NCI-H748 (cell line): Measurements from ENCODE around the gene RIOK2.

ENCODE experiments used
- DNase-seq: peaks from one replicate; lab custom pipeline; 2025; ENCODE audit not compliant: unreplicated experiment; lab: John Stamatoyannopoulos, UW

RIOK2 gene

DNA sequence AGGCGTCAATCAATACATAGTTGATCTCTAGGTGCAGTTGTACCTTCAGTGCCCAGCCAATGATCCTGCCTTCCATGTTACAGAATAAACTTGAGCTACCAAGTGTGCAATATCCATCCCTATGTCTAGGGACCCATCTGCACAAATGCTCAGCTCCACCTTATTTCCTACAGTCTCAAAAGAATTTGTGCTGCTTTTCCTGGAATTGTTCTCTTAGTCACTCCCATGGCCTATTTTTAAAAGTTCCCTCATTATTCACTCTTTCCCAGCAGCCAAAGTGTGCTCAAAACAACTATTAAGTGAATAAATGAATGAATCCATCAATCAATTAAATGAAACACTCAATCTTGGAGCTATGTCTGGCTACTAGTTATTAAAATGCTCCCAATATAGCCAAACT, 55.3 kb downstream of the RIOK2 start:
- DNase-seq, result no peak

GRCh38 chr5:97125125-97125683, 57.8 kb downstream of the RIOK2 start:
- DNase-seq, result no peak

DNA sequence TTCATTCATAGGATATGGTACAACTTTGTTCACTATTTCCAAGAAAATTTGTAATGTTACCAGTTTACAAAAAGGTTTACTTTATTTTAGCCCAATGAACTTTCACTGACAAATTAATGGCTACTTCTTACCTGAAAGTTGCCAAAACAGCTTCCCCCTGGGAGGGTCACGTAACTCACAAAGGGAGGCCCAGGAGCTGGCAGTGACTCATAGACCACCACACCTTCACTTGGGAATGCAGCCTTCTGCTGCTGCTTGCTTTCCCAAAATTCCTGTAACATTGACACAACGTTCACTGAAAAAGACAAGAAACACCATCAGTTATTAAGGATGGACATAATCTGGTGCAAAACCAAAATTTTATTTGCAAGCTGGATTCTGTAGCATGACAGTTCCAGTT, 58.7 kb downstream of the RIOK2 start:
- DNase-seq, result no peak

- DNase-seq, result no peak
These were observed 61.2 kb downstream of the RIOK2 start for GRCh38 chr5:97121848-97122247.

- DNase-seq, result no peak
These were observed 62.9 kb downstream of the RIOK2 start for GRCh38 chr5:97120195-97120594.

GRCh38 chr5:97119007-97119390, 64.0 kb downstream of the RIOK2 start:
- DNase-seq, result no peak

GRCh38 chr5:97118261-97119006, 64.6 kb downstream of the RIOK2 start:
- no peak for DNase-seq

DNA sequence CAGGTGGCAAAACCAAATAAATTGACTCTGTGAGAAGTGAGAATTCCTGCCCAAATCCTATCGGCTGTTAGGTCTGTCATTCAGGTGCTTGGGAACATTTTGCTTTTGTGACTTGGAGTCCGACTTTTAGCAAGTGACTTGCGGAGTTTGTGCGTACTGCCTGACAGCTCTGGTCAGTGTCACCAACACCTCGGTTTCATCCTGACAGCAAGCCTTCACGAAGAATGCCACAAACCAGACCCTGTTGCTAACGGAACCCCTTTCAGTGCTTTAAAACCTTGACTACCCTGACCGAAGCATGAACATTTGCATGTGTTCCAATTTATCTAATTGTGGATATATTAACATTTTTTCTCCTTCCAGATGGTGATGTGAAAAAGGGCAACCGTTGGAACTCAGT, 67.1 kb downstream of the RIOK2 start:
- DNase-seq, result no peak

- DNase-seq, result no peak
These were observed 70.8 kb downstream of the RIOK2 start for GRCh38 chr5:97112230-97112629.

DNA sequence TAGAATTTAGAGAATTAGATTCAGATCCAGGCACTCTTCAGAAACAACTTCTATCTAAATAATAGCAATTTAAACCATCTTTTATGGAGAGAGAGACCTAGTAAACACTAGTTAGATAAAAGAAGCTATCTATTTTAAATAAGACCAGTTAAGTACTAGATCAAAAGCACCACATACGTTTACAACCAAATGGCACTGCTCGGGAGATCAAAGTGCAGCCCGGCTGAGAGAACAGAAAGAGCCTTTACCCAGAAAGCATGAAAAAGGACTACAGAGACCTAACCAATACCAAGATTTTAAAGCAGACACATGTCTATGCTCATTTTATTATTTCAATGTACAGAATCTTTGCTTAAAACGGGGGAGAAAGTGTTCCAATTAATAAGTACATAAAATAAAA, 71.4 kb downstream of the RIOK2 start:
- DNase-seq, result no peak

GRCh38 chr5:97111004-97111403, 72.0 kb downstream of the RIOK2 start:
- no peak for DNase-seq
